HEK293T (cell line): ENCODE measurements around the gene TRMT10A.

Experiments
- SP1 ChIP-seq: fragments of 450-650 bp; IDR thresholded peaks from 2 replicates; pipeline ENCODE4 v1.6.1; 2017
- TARDBP ChIP-seq: fragments of 450-650 bp; IDR thresholded peaks from 2 replicates; pipeline ENCODE4 v1.6.1; 2016
- ZNF384 ChIP-seq: fragments of 450-650 bp; IDR thresholded peaks from 2 replicates; pipeline ENCODE4 v1.6.1; 2016

DNA sequence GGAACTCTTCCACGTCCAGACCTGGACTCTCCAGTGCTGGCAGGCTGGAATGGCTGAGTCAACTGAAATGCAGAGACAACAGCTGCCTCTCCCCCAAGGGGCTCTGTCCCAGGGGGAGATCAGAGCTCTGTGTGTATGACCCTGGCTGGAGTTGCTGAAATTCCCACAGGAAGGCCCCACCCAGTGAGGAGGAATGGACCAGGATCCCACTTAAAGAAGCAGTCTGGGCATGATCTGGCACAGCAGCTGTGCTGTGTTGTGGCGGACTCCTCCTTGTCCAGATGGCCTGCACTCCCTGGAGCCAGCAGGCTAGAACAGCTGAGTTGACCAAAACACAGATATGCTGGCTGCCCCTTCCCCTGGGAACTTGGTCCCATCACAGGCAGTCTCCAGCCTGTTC, 27.6 kb downstream of the TRMT10A start:
- TF ChIP-seq ZNF384: no peak
- no peak for TF ChIP-seq TARDBP
- no peak for TF ChIP-seq SP1
